ENCODE measurements around the gene TPSD1. TPM values are rescaled to one million over a fixed set of nuclear protein-coding genes. Genes with fewer than 3 reads are reported as not detected.
"Not testable (repeated sequence)": the region's sequence is repeated elsewhere in the genome, so short reads cannot be mapped to it uniquely, and the experiment has no call there.

TPSD1 gene
- total RNA-seq, 1 experiment from 2014 or later: 0.31 TPM

- TF ChIP-seq ZNF121 (CRISPR knock-in tag; IDR thresholded peaks at IDR 0.05) (no peak), ESRRA (CRISPR knock-in tag; IDR thresholded peaks at IDR 0.05; ENCODE audit: borderline replicate concordance) (no peak), PREB (CRISPR knock-in tag; IDR thresholded peaks at IDR 0.05; ENCODE audit: borderline replicate concordance) (no peak), GRHL2 (CRISPR knock-in tag; IDR thresholded peaks at IDR 0.05; ENCODE audit: insufficient replicate concordance, severe bottlenecking) (no peak), USF2 (CRISPR knock-in tag; IDR thresholded peaks at IDR 0.05) (no peak), SP1 (CRISPR knock-in tag; conservative IDR thresholded peaks at IDR 0.05) (no peak), MYBL2 (CRISPR knock-in tag; IDR thresholded peaks at IDR 0.05) (no peak), CBFB (CRISPR knock-in tag; IDR thresholded peaks at IDR 0.05; ENCODE audit: low read depth) (no peak)
Observed at GRCh38 chr16:1265826-1266225, 10.0 kb downstream of the TPSD1 start (continued).

- H3K4me3 Mint-ChIP-seq: peak overlapping the region; percentile 60; the same call in 1 of the 2 replicates
- not testable (repeated sequence) for H3K27me3 Mint-ChIP-seq (ENCODE audit: low read depth); DNase-seq (ENCODE audit: low spot score); H3K27ac Mint-ChIP-seq; H3K36me3 Mint-ChIP-seq; ATAC-seq; H3K4me1 Mint-ChIP-seq
- TF ChIP-seq ZNF121 (CRISPR knock-in tag; IDR thresholded peaks at IDR 0.05): peak; percentile 53; the same call in 1 of the 2 replicates
- H3K9me3 Mint-ChIP-seq: peaks cover 12% of the 10 kb centered on the region
- CTCF ChIA-PET: interaction anchor here (0.8 kb wide), 1 partner anchor 20 kb away, joined by 3 read pairs; no protein-coding TSS in a partner anchor
- POLR2A ChIA-PET: interaction anchor here (0.7 kb wide), 1 partner anchor 302 kb away, joined by 3 read pairs; no protein-coding TSS in a partner anchor
Observed at GRCh38 chr16:1269418-1269817, 13.5 kb downstream of the TPSD1 start.

- Mint-ChIP-seq H3K9me3 (peaks cover 2% of the 10 kb centered on the region), H3K4me1 (peaks cover 3% of the 10 kb centered on the region), H3K4me3 (no peak overlapping the region), H3K27ac (no peak overlapping the region), H3K36me3 (no peaks in the 10 kb centered on the region), H3K27me3 (ENCODE audit: low read depth) (peaks cover 6% of the 10 kb centered on the region; the same call in 1 of the 2 replicates)
- ChIA-PET POLR2A (no interaction called here), CTCF (no interaction called here)
- DNase-seq (ENCODE audit: low spot score): no peak
- ATAC-seq: no peak
- TF ChIP-seq ZNF263 (CRISPR knock-in tag; IDR thresholded peaks at IDR 0.05; ENCODE audit: low read depth): no peak
Observed at GRCh38 chr16:1271380-1271723, 15.5 kb downstream of the TPSD1 start.

- ATAC-seq; H3K9me3 Mint-ChIP-seq; CTCF ChIA-PET; H3K4me3 Mint-ChIP-seq; POLR2A ChIA-PET; H3K4me1 Mint-ChIP-seq; H3K27me3 Mint-ChIP-seq (ENCODE audit: low read depth); DNase-seq (ENCODE audit: low spot score); H3K36me3 Mint-ChIP-seq; H3K27ac Mint-ChIP-seq: not testable (repeated sequence)
- TF ChIP-seq GABPB1 (CRISPR knock-in tag; IDR thresholded peaks at IDR 0.05): 0 out of 2 replicates have a peak, but pooled peaks have one; percentile 32
Observed at GRCh38 chr16:1271724-1272413, 16.0 kb downstream of the TPSD1 start.

- no peak overlapping the region for H3K27ac Mint-ChIP-seq
- H3K36me3 Mint-ChIP-seq: no peaks in the 10 kb centered on the region
- H3K4me1 Mint-ChIP-seq: peaks cover 4% of the 10 kb centered on the region
- no peaks in the 10 kb centered on the region for H3K9me3 Mint-ChIP-seq
- ChIA-PET POLR2A (no interaction called here), CTCF (no interaction called here)
- no peak overlapping the region for H3K4me3 Mint-ChIP-seq
- DNase-seq (ENCODE audit: low spot score): no peak
- no peak for ATAC-seq
- H3K27me3 Mint-ChIP-seq (ENCODE audit: low read depth): no peaks in the 10 kb centered on the region
- no peak for TF ChIP-seq CTCF (IDR thresholded peaks at IDR 0.05)
- TF ChIP-seq PRDM15 (CRISPR knock-in tag; IDR thresholded peaks at IDR 0.05): no peak
- TF ChIP-seq E2F1 (CRISPR knock-in tag; IDR thresholded peaks at IDR 0.05): no peak
- no peak for TF ChIP-seq ZNF396 (CRISPR knock-in tag; IDR thresholded peaks at IDR 0.05; ENCODE audit: borderline replicate concordance)
- TF ChIP-seq IRF2 (CRISPR knock-in tag; IDR thresholded peaks at IDR 0.05; ENCODE audit: borderline replicate concordance, low read depth): no peak
- TF ChIP-seq USF1 (CRISPR knock-in tag; IDR thresholded peaks at IDR 0.05): no peak
Observed at GRCh38 chr16:1272453-1273198, 16.8 kb downstream of the TPSD1 start.

Data from WTC11 (cell line).